Activated B cell treated with CpG ODN at 0.5 μM for 24 hours (primary cell): ENCODE measurements around the gene TMED4. TPM values are rescaled to one million over a fixed set of nuclear protein-coding genes. Genes with fewer than 3 reads are reported as not detected.

Experiments used
- ATAC-seq: fragments of 200-7000 bp; cut with Tn5 transposase; one replicate; pipeline ENCODE4 v1.10.0; 2021; ENCODE audit warnings: low read depth, mild to moderate bottlenecking, moderate library complexity
- CTCF ChIA-PET: fragments of 350-600 bp; sonication (Branson Sonifier 250); formaldehyde crosslinking; loops from one replicate; lab custom pipeline; 2021; ENCODE audit warnings: antibody characterized with exemption; lab: Charles Lee
- POLR2A ChIA-PET: fragments of 350-600 bp; sonication (Branson Sonifier 250); formaldehyde crosslinking; loops from one replicate; lab custom pipeline; 2021; ENCODE audit warnings: antibody characterized with exemption; lab: Charles Lee
- DNase-seq: peaks from one replicate; pipeline ENCODE4 v3.0.0; 2022
- H3K27ac Mint-ChIP-seq: one replicate; pipeline ENCODE4 v1.8.0; 2020; ENCODE audit warnings: mixed read lengths
- H3K27me3 Mint-ChIP-seq: one replicate; pipeline ENCODE4 v1.8.0; 2021; ENCODE audit warnings: mixed read lengths
- H3K36me3 Mint-ChIP-seq: one replicate; pipeline ENCODE4 v1.8.0; 2021; ENCODE audit warnings: low read depth, mixed read lengths
- H3K4me1 Mint-ChIP-seq: one replicate; pipeline ENCODE4 v1.8.0; 2021; ENCODE audit warnings: mixed read lengths
- H3K4me3 Mint-ChIP-seq: one replicate; pipeline ENCODE4 v1.8.0; 2020; ENCODE audit warnings: mild to moderate bottlenecking, mixed read lengths
- H3K9me3 Mint-ChIP-seq: one replicate; pipeline ENCODE4 v1.8.0; 2020; ENCODE audit warnings: mixed read lengths
- CTCF ChIP-seq: fragments of 200-600 bp; IDR thresholded peaks from one replicate; pipeline ENCODE4 v1.8.0; 2022; ENCODE audit warnings: antibody characterized with exemption, mild to moderate bottlenecking
- intact Hi-C: fragments of 100-400 bp; cut with micrococcal nuclease; formaldehyde crosslinking; loops from one replicate; pipeline ENCODE4 v1.15.1; 2024
- total RNA-seq: library from RNA; stranded (reverse); gene quantifications from 2 replicates; pipeline ENCODE4 v1.2.3, GENCODE V29; 2022

Gene TMED4
- total RNA-seq, 1 donor from 2014 or later, result 70.1 TPM

- no peaks in the 10 kb centered on the region for H3K27me3 Mint-ChIP-seq
- TF ChIP-seq CTCF, result no peak
- DNase-seq (no peak), ATAC-seq (no peak)
- H3K4me1 Mint-ChIP-seq, result peaks cover 5% of the 10 kb centered on the region
- CTCF ChIA-PET, result no interaction called here
- intact Hi-C loops, result no loop called here
- H3K9me3 Mint-ChIP-seq, result peaks cover under 1% of the 10 kb centered on the region
- no peak overlapping the region for H3K4me3 Mint-ChIP-seq
- H3K27ac Mint-ChIP-seq, result no peak overlapping the region
- POLR2A ChIA-PET, result no interaction called here
- H3K36me3 Mint-ChIP-seq, result peaks cover under 1% of the 10 kb centered on the region
Measured at GRCh38 chr7:44533301-44534055, 48.6 kb downstream of the TMED4 start.

GRCh38 chr7:44531421-44532380, 50.3 kb downstream of the TMED4 start:
- DNase-seq, result no peak
- ATAC-seq, result no peak
- POLR2A ChIA-PET, result no interaction called here

GRCh38 chr7:44530990-44531389, 51.0 kb downstream of the TMED4 start:
- no peak for TF ChIP-seq CTCF
- ChIA-PET CTCF (no interaction called here), POLR2A (no interaction called here)
- Mint-ChIP-seq H3K9me3 (peaks cover 5% of the 10 kb centered on the region), H3K27ac (no peak overlapping the region), H3K4me1 (peaks cover 5% of the 10 kb centered on the region), H3K27me3 (no peaks in the 10 kb centered on the region), H3K36me3 (peaks cover 2% of the 10 kb centered on the region), H3K4me3 (no peak overlapping the region)
- ATAC-seq (no peak), DNase-seq (no peak)
- intact Hi-C loops, result no loop called here

More at GRCh38 chr7:44531421-44532380, 50.3 kb downstream of the TMED4 start:
- TF ChIP-seq CTCF, result no peak
- intact Hi-C loops, result no loop called here
- Mint-ChIP-seq H3K36me3 (peaks cover 2% of the 10 kb centered on the region), H3K27ac (no peak overlapping the region), H3K4me1 (peaks cover 5% of the 10 kb centered on the region), H3K4me3 (no peak overlapping the region), H3K9me3 (peaks cover 4% of the 10 kb centered on the region), H3K27me3 (no peaks in the 10 kb centered on the region)
- CTCF ChIA-PET, result no interaction called here

Other genes starting within 250 kb of the TMED4 start
- 80.7 and 85.1 TPM in 2 replicates for gene NUDCD3, start 91.6 kb downstream of the TMED4 start, total RNA-seq
- gene NPC1L1, start 40.9 kb downstream of the TMED4 start, total RNA-seq, result not detected in 2 replicates
- 92.6 and 99.7 TPM in 2 replicates for gene DDX56, start 8.3 kb downstream of the TMED4 start, total RNA-seq
- 79.5 and 81.7 TPM in 2 replicates for gene OGDH, start 24.4 kb upstream of the TMED4 start, total RNA-seq
- 378 and 440 TPM in 2 replicates for gene ZMIZ2, start 166.6 kb upstream of the TMED4 start, total RNA-seq
- 1,411 and 1,534 TPM in 2 replicates for gene PPIA, start 214.4 kb upstream of the TMED4 start, total RNA-seq